ENCODE measurements around the gene NXN. TPM values are rescaled to one million over a fixed set of nuclear protein-coding genes. Genes with fewer than 3 reads are reported as not detected.
"Not testable (repeated sequence)": the region's sequence is repeated elsewhere in the genome, so short reads cannot be mapped to it uniquely, and the experiment has no call there.

NXN gene
- total and polyA plus RNA-seq, 2 experiments from 2014 or later, result 8.0 to 41.9 TPM

DNA sequence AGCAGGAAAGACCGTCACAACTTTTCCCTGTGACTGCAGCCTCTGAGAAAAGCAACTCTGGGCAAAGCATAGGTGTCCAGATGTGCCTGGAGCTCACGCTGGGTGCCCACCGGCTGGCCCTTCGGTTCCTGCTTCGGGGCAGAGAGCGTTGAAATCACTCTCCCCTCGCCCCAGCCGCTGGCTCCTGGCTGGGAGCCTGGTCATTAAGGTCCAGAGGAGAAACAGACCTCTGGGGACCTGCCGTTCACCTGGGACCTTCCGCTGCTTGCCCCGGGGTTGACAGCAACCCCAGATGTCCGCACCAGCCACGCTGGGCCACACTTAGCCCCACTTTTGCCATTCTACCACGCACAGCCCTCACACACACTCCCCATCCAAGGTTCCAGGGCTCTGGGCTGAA, 184.3 kb downstream of the NXN start:
- no peaks in the 10 kb centered on the region for H3K4me1 ChIP-seq (ENCODE audit: insufficient read depth)
- no peaks in the 10 kb centered on the region for H3K9me2 ChIP-seq (ENCODE audit: insufficient read depth)
- no peak overlapping the region for H3K27ac ChIP-seq
- peak overlapping the region; percentile 57 for H2AFZ ChIP-seq
- H3K27me3 ChIP-seq (replicated peaks; ENCODE audit: insufficient read depth), result no peaks in the 10 kb centered on the region
- DNase-seq, result no peak
- TF ChIP-seq EZH2 (IDR thresholded peaks at IDR 0.05; ENCODE audit: insufficient read depth, poor library complexity, severe bottlenecking), result no peak
- no peak for TF ChIP-seq EZH2phosphoT487 (IDR thresholded peaks at IDR 0.05; ENCODE audit: insufficient read depth, low read depth)
- peak overlapping the region; percentile 48 for H3K9ac ChIP-seq
- no peaks in the 10 kb centered on the region for H3K9me3 ChIP-seq (ENCODE audit: low read depth)
- WGBS, 2 experiments (ENCODE audit: low coverage in 1 of 2, low lambda C conversion rate in 2 of 2, missing lambda C conversion rate in 2 of 2), result 64 to 71% methylated on average over 13 to 14 of the region's 14 CpGs
- H3K36me3 ChIP-seq (ENCODE audit: low read depth), result peaks cover 5% of the 10 kb centered on the region; the same call in 1 of the 2 replicates
- H3K79me2 ChIP-seq (ENCODE audit: insufficient read depth), result no peaks in the 10 kb centered on the region
- H3F3A ChIP-seq (ENCODE audit: insufficient read depth), result no peaks in the 10 kb centered on the region
- peak overlapping the region; percentile 49 for H3K4me3 ChIP-seq
- H4K20me1 ChIP-seq (ENCODE audit: insufficient read depth), result no peaks in the 10 kb centered on the region
- H3K4me2 ChIP-seq (ENCODE audit: unreplicated experiment), result peak overlapping the region; percentile 59
- in situ Hi-C loops (cut with MboI), result no loop called here

DNA sequence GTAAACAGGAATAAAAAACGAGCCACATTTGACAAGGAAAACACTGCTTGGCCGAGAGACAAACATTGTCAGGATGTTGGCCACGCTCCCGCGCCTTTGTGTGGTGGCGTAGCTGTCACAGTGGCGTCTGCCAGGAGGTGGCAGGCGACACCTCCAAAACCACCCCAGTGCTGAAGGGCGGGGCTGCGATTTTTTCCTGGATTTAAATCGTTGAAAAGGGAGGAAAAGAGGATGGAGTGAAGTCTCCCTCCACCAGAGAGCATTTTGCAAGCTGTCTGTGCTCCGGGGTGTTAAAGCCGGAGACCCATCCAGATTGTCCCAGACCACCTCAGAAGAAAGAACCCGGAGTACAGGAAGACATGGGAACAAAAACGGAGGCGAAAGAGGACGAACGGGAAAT, 184.7 kb downstream of the NXN start:
- H3K9ac ChIP-seq, result peak overlapping the region; percentile 48
- TF ChIP-seq EZH2phosphoT487 (IDR thresholded peaks at IDR 0.05; ENCODE audit: insufficient read depth, low read depth), result no peak
- no peak for TF ChIP-seq EZH2 (IDR thresholded peaks at IDR 0.05; ENCODE audit: insufficient read depth, poor library complexity, severe bottlenecking)
- no peaks in the 10 kb centered on the region for H3K9me2 ChIP-seq (ENCODE audit: insufficient read depth)
- no peaks in the 10 kb centered on the region for H4K20me1 ChIP-seq (ENCODE audit: insufficient read depth)
- no peaks in the 10 kb centered on the region for H3F3A ChIP-seq (ENCODE audit: insufficient read depth)
- no peaks in the 10 kb centered on the region for H3K27me3 ChIP-seq (replicated peaks; ENCODE audit: insufficient read depth)
- in situ Hi-C loops (cut with MboI), result no loop called here
- no peak overlapping the region for H3K27ac ChIP-seq
- H3K36me3 ChIP-seq (ENCODE audit: low read depth), result peaks cover 5% of the 10 kb centered on the region; the same call in 1 of the 2 replicates
- 5 to 6% methylated on average over 18 of the region's 18 CpGs for WGBS, 2 experiments (ENCODE audit: low coverage in 1 of 2, low lambda C conversion rate in 2 of 2, missing lambda C conversion rate in 2 of 2)
- peak overlapping the region; percentile 49 for H3K4me3 ChIP-seq
- no peaks in the 10 kb centered on the region for H3K9me3 ChIP-seq (ENCODE audit: low read depth)
- H3K4me1 ChIP-seq (ENCODE audit: insufficient read depth), result no peaks in the 10 kb centered on the region
- no peaks in the 10 kb centered on the region for H3K79me2 ChIP-seq (ENCODE audit: insufficient read depth)
- H2AFZ ChIP-seq, result peak overlapping the region; percentile 57
- H3K4me2 ChIP-seq (ENCODE audit: unreplicated experiment), result peak overlapping the region; percentile 59
- DNase-seq, result peak; percentile 92

DNA sequence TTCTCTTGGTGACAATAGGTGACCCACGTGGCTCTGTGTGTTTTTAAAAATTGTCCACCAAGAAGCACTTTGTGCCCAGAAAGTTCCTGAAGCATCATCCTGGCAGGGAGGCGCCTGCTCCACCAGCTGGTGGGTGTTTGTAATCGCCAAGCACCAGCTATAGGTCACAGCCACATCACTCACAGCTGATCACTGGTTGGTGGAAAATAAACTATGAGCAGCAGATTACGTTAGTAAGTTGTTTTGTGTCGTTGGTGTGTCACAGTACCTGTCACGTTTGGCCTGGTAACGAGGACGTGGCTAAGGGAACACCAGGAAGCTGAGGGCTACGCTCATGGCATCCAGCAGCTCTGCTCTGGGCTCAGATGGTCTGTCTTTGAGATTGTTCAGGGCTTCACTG, 187.3 kb downstream of the NXN start:
- peak; percentile 39 for DNase-seq
- Histone ChIP-seq H3K9me3 (ENCODE audit: low read depth) (no peaks in the 10 kb centered on the region), H3K9ac (no peak overlapping the region), H3K27me3 (replicated peaks; ENCODE audit: insufficient read depth) (no peaks in the 10 kb centered on the region), H3F3A (ENCODE audit: insufficient read depth) (no peaks in the 10 kb centered on the region), H3K4me2 (ENCODE audit: unreplicated experiment) (no peak overlapping the region), H3K9me2 (ENCODE audit: insufficient read depth) (no peaks in the 10 kb centered on the region), H3K79me2 (ENCODE audit: insufficient read depth) (peaks cover 3% of the 10 kb centered on the region; the same call in 1 of the 2 replicates), H4K20me1 (ENCODE audit: insufficient read depth) (no peaks in the 10 kb centered on the region), H3K27ac (no peak overlapping the region), H3K36me3 (ENCODE audit: low read depth) (peaks cover 16% of the 10 kb centered on the region; the same call in 1 of the 2 replicates), H2AFZ (no peak overlapping the region), H3K4me1 (ENCODE audit: insufficient read depth) (no peaks in the 10 kb centered on the region), H3K4me3 (no peak overlapping the region)
- in situ Hi-C loops (cut with MboI), result no loop called here
- no peak for TF ChIP-seq EZH2 (IDR thresholded peaks at IDR 0.05; ENCODE audit: insufficient read depth, poor library complexity, severe bottlenecking)
- no peak for TF ChIP-seq EZH2phosphoT487 (IDR thresholded peaks at IDR 0.05; ENCODE audit: insufficient read depth, low read depth)
- WGBS, 2 experiments (ENCODE audit: low coverage in 1 of 2, low lambda C conversion rate in 2 of 2, missing lambda C conversion rate in 2 of 2), result 80% methylated on average over 9 of the region's 9 CpGs

DNA sequence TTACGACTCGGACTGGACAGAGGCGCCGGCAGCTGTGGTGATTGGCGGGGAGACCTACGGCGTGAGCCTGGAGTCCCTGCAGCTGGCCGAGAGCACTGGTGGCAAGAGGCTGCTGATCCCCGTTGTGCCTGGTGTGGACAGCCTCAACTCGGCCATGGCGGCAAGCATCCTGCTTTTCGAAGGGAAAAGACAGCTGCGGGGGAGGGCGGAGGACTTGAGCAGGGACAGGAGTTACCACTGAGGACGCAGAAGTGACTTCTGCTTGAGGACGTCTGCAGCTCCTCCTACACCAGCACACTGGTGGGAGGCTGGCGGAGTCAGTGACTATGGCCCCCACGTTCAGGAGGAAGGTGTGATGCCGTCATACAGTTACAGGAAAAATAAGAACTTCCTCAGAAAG, 187.7 kb downstream of the NXN start:
- in situ Hi-C loops (cut with MboI), result no loop called here
- peaks cover 7% of the 10 kb centered on the region; the same call in 1 of the 2 replicates for H3K79me2 ChIP-seq (ENCODE audit: insufficient read depth)
- DNase-seq, result no peak
- 86 to 87% methylated on average over 19 of the region's 19 CpGs for WGBS, 2 experiments (ENCODE audit: low coverage in 1 of 2, low lambda C conversion rate in 2 of 2, missing lambda C conversion rate in 2 of 2)
- no peaks in the 10 kb centered on the region for H4K20me1 ChIP-seq (ENCODE audit: insufficient read depth)
- no peak overlapping the region for H3K27ac ChIP-seq
- H3K9me3 ChIP-seq (ENCODE audit: low read depth), result no peaks in the 10 kb centered on the region
- no peaks in the 10 kb centered on the region for H3K4me1 ChIP-seq (ENCODE audit: insufficient read depth)
- H3K27me3 ChIP-seq (replicated peaks; ENCODE audit: insufficient read depth), result no peaks in the 10 kb centered on the region
- H3K4me3 ChIP-seq, result no peak overlapping the region
- H2AFZ ChIP-seq, result no peak overlapping the region
- H3K9ac ChIP-seq, result no peak overlapping the region
- no peak overlapping the region for H3K4me2 ChIP-seq (ENCODE audit: unreplicated experiment)
- no peaks in the 10 kb centered on the region for H3F3A ChIP-seq (ENCODE audit: insufficient read depth)
- no peaks in the 10 kb centered on the region for H3K9me2 ChIP-seq (ENCODE audit: insufficient read depth)
- TF ChIP-seq EZH2 (IDR thresholded peaks at IDR 0.05; ENCODE audit: insufficient read depth, poor library complexity, severe bottlenecking), result no peak
- TF ChIP-seq EZH2phosphoT487 (IDR thresholded peaks at IDR 0.05; ENCODE audit: insufficient read depth, low read depth), result no peak
- peaks cover 16% of the 10 kb centered on the region; the same call in 1 of the 2 replicates for H3K36me3 ChIP-seq (ENCODE audit: low read depth)

DNA sequence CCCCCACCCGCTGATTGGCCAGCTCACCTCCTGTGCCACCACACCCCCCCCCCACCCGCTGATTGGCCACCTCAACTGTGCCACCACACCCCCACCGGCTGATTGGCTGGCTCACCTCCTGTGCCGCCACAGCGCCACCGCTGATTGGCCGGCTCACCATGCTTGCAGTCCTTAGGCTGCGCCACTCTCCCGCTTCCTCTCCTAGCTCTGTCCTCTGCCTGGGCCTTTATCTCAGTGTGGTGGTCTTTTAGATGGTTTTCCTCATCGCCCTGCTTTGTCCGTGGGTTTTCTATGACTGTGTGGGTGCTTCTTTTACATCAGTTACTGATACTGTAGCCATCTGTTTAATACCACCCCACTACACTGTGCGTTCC, 188.7 kb downstream of the NXN start:
- in situ Hi-C loops (cut with MboI); H3F3A ChIP-seq (ENCODE audit: insufficient read depth); H3K27ac ChIP-seq: not testable (repeated sequence)

DNA sequence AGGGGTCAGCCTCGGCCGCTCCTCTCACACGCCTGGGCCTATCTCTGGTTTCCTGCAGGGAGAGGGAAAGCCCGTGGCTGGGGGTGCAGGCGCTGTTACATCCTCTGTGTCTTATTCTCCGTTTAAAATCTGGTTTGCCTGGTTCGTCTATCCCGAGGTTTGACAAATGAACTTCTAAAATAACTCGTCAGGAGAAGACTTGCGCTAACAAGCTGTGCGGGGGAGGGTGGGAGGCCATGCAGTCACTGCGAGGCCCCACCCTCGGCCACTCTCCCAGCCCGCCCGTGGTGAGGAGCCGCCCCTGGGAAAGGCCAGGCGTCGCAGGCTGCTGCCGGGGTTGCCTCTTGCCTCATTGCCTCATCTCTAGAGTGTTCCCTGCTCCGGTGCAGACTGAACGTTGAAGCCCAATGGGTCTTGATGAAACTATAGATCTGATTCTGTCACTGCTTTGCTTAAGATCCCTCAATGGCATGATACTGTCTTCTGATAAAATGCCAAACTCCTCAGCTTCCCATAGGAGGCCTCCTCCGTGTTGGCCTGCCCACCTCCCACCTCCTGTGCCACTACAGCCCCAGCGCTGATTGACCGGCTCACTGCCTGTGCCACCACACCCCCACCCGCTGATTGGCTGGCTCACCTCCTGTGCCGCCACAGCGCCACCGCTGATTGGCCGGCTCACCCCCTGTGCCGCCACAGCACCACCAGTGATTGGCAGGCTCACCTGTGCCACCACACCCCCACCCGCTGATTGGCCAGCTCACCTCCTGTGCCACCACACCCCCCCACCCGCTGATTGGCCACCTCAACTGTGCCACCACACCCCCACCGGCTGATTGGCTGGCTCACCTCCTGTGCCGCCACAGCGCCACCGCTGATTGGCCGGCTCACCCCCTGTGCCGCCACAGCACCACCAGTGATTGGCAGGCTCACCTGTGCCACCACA, 189.4 kb downstream of the NXN start:
- not testable (repeated sequence) for H3K9me2 ChIP-seq (ENCODE audit: insufficient read depth); H3K4me3 ChIP-seq; H3K27me3 ChIP-seq (replicated peaks; ENCODE audit: insufficient read depth); H2AFZ ChIP-seq; H3K4me2 ChIP-seq (ENCODE audit: unreplicated experiment); H4K20me1 ChIP-seq (ENCODE audit: insufficient read depth); H3K27ac ChIP-seq; H3K9ac ChIP-seq; H3K9me3 ChIP-seq (ENCODE audit: low read depth); H3K4me1 ChIP-seq (ENCODE audit: insufficient read depth); H3F3A ChIP-seq (ENCODE audit: insufficient read depth); DNase-seq
- 95 to 96% methylated on average over 23 to 38 of the region's 38 CpGs for WGBS, 2 experiments (ENCODE audit: low coverage in 1 of 2, low lambda C conversion rate in 2 of 2, missing lambda C conversion rate in 2 of 2)
- Histone ChIP-seq H3K79me2 (ENCODE audit: insufficient read depth) (peaks cover 24% of the 10 kb centered on the region), H3K36me3 (ENCODE audit: low read depth) (peaks cover 16% of the 10 kb centered on the region; the same call in 1 of the 2 replicates)
- in situ Hi-C loops (cut with MboI), result loop anchor here (5.0 kb wide), 1 partner anchor 192 kb away; no protein-coding TSS in a partner anchor

More for the DNA sequence above, 188.7 kb downstream of the NXN start:
- not testable (repeated sequence) for H3K4me1 ChIP-seq (ENCODE audit: insufficient read depth); H2AFZ ChIP-seq; H4K20me1 ChIP-seq (ENCODE audit: insufficient read depth); H3K27me3 ChIP-seq (replicated peaks; ENCODE audit: insufficient read depth); H3K9ac ChIP-seq; DNase-seq; H3K9me3 ChIP-seq (ENCODE audit: low read depth); H3K4me2 ChIP-seq (ENCODE audit: unreplicated experiment); H3K9me2 ChIP-seq (ENCODE audit: insufficient read depth); H3K4me3 ChIP-seq
- WGBS, 2 experiments (ENCODE audit: low coverage in 1 of 2, low lambda C conversion rate in 2 of 2, missing lambda C conversion rate in 2 of 2), result 89 to 95% methylated on average over 9 to 12 of the region's 12 CpGs
- Histone ChIP-seq H3K79me2 (ENCODE audit: insufficient read depth) (peaks cover 17% of the 10 kb centered on the region), H3K36me3 (ENCODE audit: low read depth) (peaks cover 16% of the 10 kb centered on the region; the same call in 1 of the 2 replicates)

All from GM23248 (cell line).